ENCODE results near the gene PPRC1. TPM values are rescaled to one million over a fixed set of nuclear protein-coding genes. Genes with fewer than 3 reads are reported as not detected.

Gene PPRC1
- total RNA-seq, 1 experiment from 2014 or later, result 43.9 TPM

DNA sequence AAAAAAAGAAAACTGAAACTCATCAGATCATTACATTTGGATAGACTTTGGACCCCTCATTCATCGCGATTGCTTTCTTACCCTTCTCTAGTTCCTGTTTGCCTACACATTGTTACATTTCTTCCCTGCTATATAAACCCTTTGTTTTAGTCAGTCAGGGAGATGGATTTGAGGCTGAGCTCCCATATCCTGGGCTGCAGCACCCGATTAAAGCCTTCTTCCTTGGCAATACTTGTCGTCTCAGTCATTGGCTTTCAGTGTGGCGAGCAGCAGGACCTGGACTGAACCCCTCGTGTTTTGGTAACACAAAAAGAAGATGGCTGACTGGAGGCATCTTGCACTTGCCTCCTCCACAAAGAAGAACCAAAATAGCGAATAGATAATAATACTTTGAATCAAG lies 59.1 kb downstream of the PPRC1 start:
- DNase-seq, result no peak
- Mint-ChIP-seq H3K27me3 (ENCODE audit: unreplicated experiment) (peaks cover 13% of the 10 kb centered on the region), H3K4me1 (ENCODE audit: low read depth, unreplicated experiment) (no peaks in the 10 kb centered on the region), H3K4me3 (ENCODE audit: low read depth, unreplicated experiment) (no peak overlapping the region), H3K9me3 (ENCODE audit: low read depth, unreplicated experiment) (no peaks in the 10 kb centered on the region), H3K27ac (ENCODE audit: unreplicated experiment) (no peak overlapping the region), H3K36me3 (ENCODE audit: insufficient read depth, unreplicated experiment) (no peaks in the 10 kb centered on the region)
- no TSS peak for BruUV-seq (replicated peaks)
- intact Hi-C loops (cut with micrococcal nuclease; ENCODE audit: unreplicated experiment), result no loop called here
- CTCF ChIA-PET, result interaction anchor here (0.6 kb wide), 1 partner anchor 1218 kb away, joined by 4 read pairs; no protein-coding TSS in a partner anchor
- no peak for TF ChIP-seq CTCF (IDR thresholded peaks at IDR 0.05; ENCODE audit: unreplicated experiment)

DNA sequence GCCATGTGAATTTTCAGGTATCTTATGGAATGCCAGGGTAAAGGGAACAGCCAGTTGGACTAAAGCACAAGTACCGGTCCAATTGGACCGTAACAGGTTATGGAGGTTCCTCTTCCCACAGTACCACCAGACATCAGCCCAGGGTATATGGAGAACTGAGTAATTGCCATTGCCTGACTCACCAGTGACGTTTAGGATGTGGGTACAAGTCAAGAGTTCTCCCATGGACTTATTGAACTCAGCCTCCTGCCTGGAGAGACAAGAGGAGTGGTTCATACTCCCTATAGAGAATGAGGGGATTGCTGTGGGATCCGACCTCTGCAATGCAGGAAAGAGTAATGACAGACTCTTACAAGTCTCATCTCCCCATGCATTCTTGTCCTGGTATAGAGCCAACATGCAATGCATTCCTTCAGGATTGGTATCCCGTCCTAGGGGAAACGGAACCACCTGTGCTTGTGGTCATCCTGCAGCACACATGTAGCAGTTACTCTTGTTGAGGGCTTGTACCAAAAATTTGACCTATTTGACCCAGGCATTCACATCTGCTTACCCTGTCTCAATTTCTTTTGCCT lies 62.5 kb downstream of the PPRC1 start:
- H3K9me3 Mint-ChIP-seq (ENCODE audit: low read depth, unreplicated experiment), result peaks cover 2% of the 10 kb centered on the region
- peaks cover 5% of the 10 kb centered on the region for H3K36me3 Mint-ChIP-seq (ENCODE audit: insufficient read depth, unreplicated experiment)
- no peak overlapping the region for H3K4me3 Mint-ChIP-seq (ENCODE audit: low read depth, unreplicated experiment)
- CTCF ChIA-PET, result no interaction called here
- no peak for TF ChIP-seq CTCF (IDR thresholded peaks at IDR 0.05; ENCODE audit: unreplicated experiment)
- peaks cover 13% of the 10 kb centered on the region for H3K27me3 Mint-ChIP-seq (ENCODE audit: unreplicated experiment)
- DNase-seq, result no peak
- intact Hi-C loops (cut with micrococcal nuclease; ENCODE audit: unreplicated experiment), result no loop called here
- H3K4me1 Mint-ChIP-seq (ENCODE audit: low read depth, unreplicated experiment), result no peaks in the 10 kb centered on the region
- H3K27ac Mint-ChIP-seq (ENCODE audit: unreplicated experiment), result no peak overlapping the region
- BruUV-seq (replicated peaks), result no TSS peak

DNA sequence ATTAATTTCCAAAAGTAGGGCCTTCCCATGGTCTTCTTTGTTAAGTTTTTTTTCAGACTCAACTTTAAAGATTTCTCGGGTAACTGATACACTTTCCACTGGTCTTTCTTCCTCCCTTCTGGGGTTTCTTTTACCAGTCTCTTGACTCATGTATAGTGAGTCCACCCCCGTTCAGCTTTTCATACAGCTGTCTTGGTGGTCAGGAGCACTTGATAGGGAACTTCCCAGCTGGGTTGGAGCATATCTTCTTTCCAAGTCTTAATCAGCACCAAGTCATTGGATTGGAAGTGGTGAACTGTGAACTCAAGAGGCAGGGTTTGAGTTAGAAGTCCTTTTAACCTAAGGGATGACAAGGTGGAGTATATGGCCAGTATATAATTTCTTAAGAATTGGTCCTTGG lies 64.1 kb downstream of the PPRC1 start:
- Mint-ChIP-seq H3K36me3 (ENCODE audit: insufficient read depth, unreplicated experiment) (peaks cover 5% of the 10 kb centered on the region), H3K4me3 (ENCODE audit: low read depth, unreplicated experiment) (no peak overlapping the region), H3K9me3 (ENCODE audit: low read depth, unreplicated experiment) (peaks cover 2% of the 10 kb centered on the region), H3K27ac (ENCODE audit: unreplicated experiment) (no peak overlapping the region), H3K27me3 (ENCODE audit: unreplicated experiment) (peaks cover 16% of the 10 kb centered on the region), H3K4me1 (ENCODE audit: low read depth, unreplicated experiment) (no peaks in the 10 kb centered on the region)
- intact Hi-C loops (cut with micrococcal nuclease; ENCODE audit: unreplicated experiment), result no loop called here
- no TSS peak for BruUV-seq (replicated peaks)
- TF ChIP-seq CTCF (IDR thresholded peaks at IDR 0.05; ENCODE audit: unreplicated experiment), result no peak
- DNase-seq, result no peak
- CTCF ChIA-PET, result no interaction called here

DNA sequence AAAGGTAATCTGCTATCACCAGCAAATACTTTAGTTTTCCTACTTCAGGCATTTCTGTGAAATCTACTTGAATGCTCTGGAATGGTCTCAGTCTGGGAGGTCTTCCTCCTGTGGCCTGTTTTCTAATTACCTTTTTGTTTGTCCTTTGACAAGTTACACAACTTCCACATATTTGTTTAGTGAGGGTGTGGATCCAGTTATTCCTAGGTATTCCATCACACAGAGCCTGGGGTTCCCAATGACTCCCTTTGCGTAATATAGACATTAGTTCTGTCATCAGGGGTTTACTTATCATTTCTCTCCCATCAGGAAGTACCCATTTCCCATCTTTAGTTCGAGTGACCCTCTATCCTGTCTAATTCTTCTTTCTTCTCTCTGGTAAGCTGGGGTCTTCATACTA lies 65.2 kb downstream of the PPRC1 start:
- DNase-seq, result no peak
- no peak overlapping the region for H3K4me3 Mint-ChIP-seq (ENCODE audit: low read depth, unreplicated experiment)
- peaks cover 5% of the 10 kb centered on the region for H3K36me3 Mint-ChIP-seq (ENCODE audit: insufficient read depth, unreplicated experiment)
- peaks cover 7% of the 10 kb centered on the region for H3K9me3 Mint-ChIP-seq (ENCODE audit: low read depth, unreplicated experiment)
- H3K27me3 Mint-ChIP-seq (ENCODE audit: unreplicated experiment), result peaks cover 27% of the 10 kb centered on the region
- CTCF ChIA-PET, result no interaction called here
- no peak overlapping the region for H3K27ac Mint-ChIP-seq (ENCODE audit: unreplicated experiment)
- no peaks in the 10 kb centered on the region for H3K4me1 Mint-ChIP-seq (ENCODE audit: low read depth, unreplicated experiment)
- TF ChIP-seq CTCF (IDR thresholded peaks at IDR 0.05; ENCODE audit: unreplicated experiment), result no peak
- intact Hi-C loops (cut with micrococcal nuclease; ENCODE audit: unreplicated experiment), result no loop called here
- no TSS peak for BruUV-seq (replicated peaks)

Other genes starting within 250 kb of the PPRC1 start
- 14.1 and 14.5 TPM in 2 replicates for gene ARMH3, start 76.9 kb upstream of the PPRC1 start, total RNA-seq (2022)
- 14.7 and 16.9 TPM in 2 replicates for gene HPS6, start 67.7 kb upstream of the PPRC1 start, total RNA-seq (2022)
- gene LDB1, start 12.7 kb upstream of the PPRC1 start, total RNA-seq (2022), result 25.8 and 27.5 TPM in 2 replicates
- 78.4 and 93.3 TPM in 2 replicates for gene NOLC1, start 19.3 kb downstream of the PPRC1 start, total RNA-seq (2022)
- gene ELOVL3, start 93.3 kb downstream of the PPRC1 start, total RNA-seq (2022), result 0.27 and 0.35 TPM in 2 replicates
- not detected in 2 replicates for gene PITX3, start 108.5 kb downstream of the PPRC1 start, total RNA-seq (2022)
- 34.6 and 36.1 TPM in 2 replicates for gene GBF1, start 112.5 kb downstream of the PPRC1 start, total RNA-seq (2022)

Measured in Calu3 (cell line).